Measurements from ENCODE around the gene SUPT16H. TPM values are rescaled to one million over a fixed set of nuclear protein-coding genes. Genes with fewer than 3 reads are reported as not detected.

SUPT16H gene
- total RNA-seq, 1 experiment from 2014 or later, result 210 TPM

- Histone ChIP-seq H3K18ac (ENCODE audit: insufficient read length, low read depth, low read length) (no peak overlapping the region), H3K79me1 (ENCODE audit: insufficient read depth, low read depth, low read length, poor library complexity, severe bottlenecking) (no peaks in the 10 kb centered on the region), H3K56ac (ENCODE audit: insufficient read length, low read depth, low read length) (no peak overlapping the region), H3T11ph (ENCODE audit: low read length) (no peak overlapping the region), H4K8ac (replicated peaks; ENCODE audit: insufficient read length, low read depth, low read length) (no peak overlapping the region), H2AFZ (ENCODE audit: low read length) (no peak overlapping the region), H4K20me1 (ENCODE audit: control insufficient read depth, insufficient read depth, insufficient read length) (no peaks in the 10 kb centered on the region), H4K91ac (ENCODE audit: insufficient read length, low read depth, low read length) (no peak overlapping the region), H3K9ac (ENCODE audit: extremely low read depth, insufficient read length, low read length) (no peak overlapping the region), H2BK15ac (ENCODE audit: low read depth, low read length) (no peak overlapping the region), H2BK120ac (ENCODE audit: low read depth, low read length, poor library complexity, severe bottlenecking) (no peak overlapping the region), H3K4me2 (ENCODE audit: insufficient read depth, insufficient read length, low read length) (no peak overlapping the region), H3K27me3 (ENCODE audit: insufficient read depth, low read length) (no peaks in the 10 kb centered on the region), H3K23ac (ENCODE audit: insufficient read length, low read depth, low read length) (no peak overlapping the region), H3K27ac (ENCODE audit: insufficient read length, low read depth, low read length) (no peak overlapping the region), H2BK5ac (ENCODE audit: insufficient read length, low read length) (no peak overlapping the region), H3K4ac (ENCODE audit: low read depth, low read length) (no peak overlapping the region), H3K4me1 (ENCODE audit: insufficient read depth, low read length) (no peaks in the 10 kb centered on the region), H3K14ac (ENCODE audit: insufficient read depth, low read length) (no peak overlapping the region), H2BK20ac (ENCODE audit: low read depth, low read length, poor library complexity, severe bottlenecking) (no peak overlapping the region), H3K79me2 (ENCODE audit: insufficient read depth, low read length) (no peaks in the 10 kb centered on the region), H3K9me3 (ENCODE audit: control insufficient read depth, low read depth, low read length) (no peaks in the 10 kb centered on the region), H2BK12ac (ENCODE audit: insufficient read length, low read depth, low read length) (no peak overlapping the region), H3K23me2 (ENCODE audit: insufficient read length, low read depth, low read length, poor library complexity, severe bottlenecking) (no peaks in the 10 kb centered on the region), H2AK5ac (ENCODE audit: insufficient read length, low read length) (no peak overlapping the region), H4K5ac (ENCODE audit: insufficient read length, low read depth, low read length) (no peak overlapping the region)
- H3K4me1 Mint-ChIP-seq, result no peaks in the 10 kb centered on the region
- no CpG with 5 or more reads among the region's 4 CpGs for WGBS (ENCODE audit: extremely low coverage, insufficient read length, low lambda C conversion rate)
- no peaks in the 10 kb centered on the region for H3K9me3 Mint-ChIP-seq
- H3K27ac Mint-ChIP-seq, result no peak overlapping the region
- no peaks in the 10 kb centered on the region for H3K27me3 Mint-ChIP-seq (ENCODE audit: low read depth)
- no peak for DNase-seq
- peaks cover 72 to 93% (median 87%) of the 10 kb centered on the region in 3 experiments for H3K36me3 Mint-ChIP-seq (ENCODE audit: insufficient read depth in 1 of 3, low read depth in 3 of 3)
- TF ChIP-seq CTCF (conservative IDR thresholded peaks at IDR 0.05), result no peak
- no peak overlapping the region; a peak in 1 of 5 replicates for H3K4me3 Mint-ChIP-seq
These were observed 15.1 kb upstream of the SUPT16H start for GRCh38 chr14:21398901-21399300.
